Measurements from ENCODE around the gene RNU1-4.

GRCh38 chr1:16721871-16722641 is 18.3 kb upstream of the RNU1-4 start:
- TF ChIP-seq CTCF (IDR thresholded peaks at IDR 0.05) = no peak
- no peak for TF ChIP-seq POLR2A (IDR thresholded peaks at IDR 0.05)
